ENCODE data around the gene GPR62.
A peak's percentile ranks its signal among the peaks of the same experiment; 100 is the strongest.
"Not testable (repeated sequence)": the region's sequence is repeated elsewhere in the genome, so short reads cannot be mapped to it uniquely, and the experiment has no call there.

The GPR62 gene

DNA sequence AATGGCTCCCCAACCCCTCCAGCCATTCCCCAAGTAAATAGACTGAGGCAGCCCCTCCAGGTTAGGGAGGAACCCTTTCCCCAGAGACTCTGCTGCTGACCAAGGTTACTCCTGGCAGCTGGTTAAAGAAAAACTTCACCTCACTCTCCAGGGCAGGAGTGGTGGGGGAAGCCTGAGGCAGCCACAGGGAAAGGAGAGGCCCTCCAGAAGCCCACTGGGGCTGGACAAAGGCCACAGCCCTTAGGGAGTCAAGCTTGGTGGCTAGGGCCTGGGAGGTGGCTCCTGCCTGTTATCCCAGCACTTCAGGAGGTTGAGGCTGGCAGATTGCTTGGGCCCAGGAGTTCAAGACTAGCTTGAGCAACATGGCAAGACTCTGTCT is 29.1 kb downstream of the GPR62 start:
- H3K4me3 ChIP-seq (ENCODE audit: low read length): no peak overlapping the region
- DNase-seq (ENCODE audit: low read depth, low spot score): no peak

DNA sequence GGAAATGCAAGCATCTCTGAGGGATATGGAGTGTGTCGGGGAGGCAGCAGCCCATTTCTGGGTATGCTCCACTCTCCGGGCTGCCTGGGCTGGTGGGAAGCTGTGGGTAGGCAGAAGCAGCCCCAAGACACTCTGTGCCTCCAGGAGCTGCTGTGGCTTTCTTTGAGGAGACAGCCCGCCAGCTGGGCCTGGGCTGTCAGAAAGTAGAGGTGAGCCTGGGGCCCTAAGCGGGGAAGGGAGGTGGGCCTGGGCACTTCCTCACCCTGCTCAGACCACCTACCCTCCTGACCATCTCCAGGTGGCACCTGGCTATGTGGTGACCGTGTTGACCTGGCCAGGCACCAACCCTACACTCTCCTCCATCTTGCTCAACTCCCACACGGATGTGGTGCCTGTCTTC is 29.9 kb downstream of the GPR62 start:
- no peak for DNase-seq (ENCODE audit: low read depth, low spot score)
- no peak overlapping the region for H3K4me3 ChIP-seq (ENCODE audit: low read length)

DNA sequence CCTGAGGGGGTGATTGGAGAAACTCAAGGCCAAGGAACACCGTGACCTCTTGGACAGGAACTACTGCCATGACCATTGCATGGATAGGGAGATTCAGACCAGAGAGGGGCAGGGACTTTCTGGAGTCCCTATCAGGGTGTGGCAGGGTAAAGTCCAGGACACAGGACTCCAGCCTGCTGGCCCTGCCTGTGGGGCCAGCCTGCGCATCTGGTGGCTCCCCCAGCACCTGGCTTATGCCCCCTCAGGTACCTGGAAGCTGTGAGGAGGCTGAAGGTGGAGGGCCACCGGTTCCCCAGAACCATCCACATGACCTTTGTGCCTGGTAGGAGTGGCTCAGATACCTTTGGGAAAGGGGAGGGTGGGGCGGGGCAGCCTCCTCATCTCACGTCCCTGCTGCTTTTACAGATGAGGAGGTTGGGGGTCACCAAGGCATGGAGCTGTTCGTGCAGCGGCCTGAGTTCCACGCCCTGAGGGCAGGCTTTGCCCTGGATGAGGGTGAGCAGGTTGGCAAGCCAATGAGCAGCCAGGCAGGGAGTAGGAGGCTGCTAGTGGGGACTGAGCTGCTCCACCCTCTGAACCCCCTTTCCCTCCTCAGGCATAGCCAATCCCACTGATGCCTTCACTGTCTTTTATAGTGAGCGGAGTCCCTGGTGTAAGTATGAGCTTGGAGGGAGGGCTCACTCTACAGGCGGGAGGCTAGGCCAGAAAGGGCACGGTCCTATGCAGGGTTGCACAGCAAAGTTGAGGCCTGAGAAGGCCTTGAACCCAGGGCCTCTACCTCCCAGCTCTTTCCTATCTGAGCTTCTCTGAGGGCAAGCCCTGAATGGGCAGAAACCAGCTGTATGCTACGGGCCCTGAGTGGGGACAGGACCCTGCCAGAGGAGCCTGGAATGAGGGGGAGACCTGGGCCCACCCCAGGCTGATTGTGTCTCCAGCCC is 31.1 kb downstream of the GPR62 start:
- no peak overlapping the region for H3K4me3 ChIP-seq (ENCODE audit: low read length)
- DNase-seq (ENCODE audit: low read depth, low spot score): no peak

DNA sequence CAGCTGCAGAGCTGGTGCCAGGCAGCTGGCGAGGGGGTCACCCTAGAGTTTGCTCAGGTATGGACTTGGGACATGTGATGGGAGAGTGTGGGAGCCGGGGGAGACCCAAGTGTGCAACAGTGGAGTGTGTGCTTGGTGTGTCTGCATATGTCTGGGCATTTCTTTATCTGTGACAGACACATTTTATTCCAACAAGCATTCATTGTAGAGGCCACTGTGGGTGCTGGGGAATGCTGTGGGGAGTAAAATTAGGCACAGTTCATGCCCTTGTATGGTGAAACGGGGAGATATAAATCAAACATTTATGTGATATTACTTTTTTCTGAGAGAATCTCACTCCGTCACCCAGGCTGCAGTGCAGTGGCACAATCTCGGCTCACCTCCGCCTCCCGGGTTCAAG is 32.4 kb downstream of the GPR62 start:
- DNase-seq (ENCODE audit: low read depth, low spot score): no peak
- H3K4me3 ChIP-seq (ENCODE audit: low read length): no peak overlapping the region

DNA sequence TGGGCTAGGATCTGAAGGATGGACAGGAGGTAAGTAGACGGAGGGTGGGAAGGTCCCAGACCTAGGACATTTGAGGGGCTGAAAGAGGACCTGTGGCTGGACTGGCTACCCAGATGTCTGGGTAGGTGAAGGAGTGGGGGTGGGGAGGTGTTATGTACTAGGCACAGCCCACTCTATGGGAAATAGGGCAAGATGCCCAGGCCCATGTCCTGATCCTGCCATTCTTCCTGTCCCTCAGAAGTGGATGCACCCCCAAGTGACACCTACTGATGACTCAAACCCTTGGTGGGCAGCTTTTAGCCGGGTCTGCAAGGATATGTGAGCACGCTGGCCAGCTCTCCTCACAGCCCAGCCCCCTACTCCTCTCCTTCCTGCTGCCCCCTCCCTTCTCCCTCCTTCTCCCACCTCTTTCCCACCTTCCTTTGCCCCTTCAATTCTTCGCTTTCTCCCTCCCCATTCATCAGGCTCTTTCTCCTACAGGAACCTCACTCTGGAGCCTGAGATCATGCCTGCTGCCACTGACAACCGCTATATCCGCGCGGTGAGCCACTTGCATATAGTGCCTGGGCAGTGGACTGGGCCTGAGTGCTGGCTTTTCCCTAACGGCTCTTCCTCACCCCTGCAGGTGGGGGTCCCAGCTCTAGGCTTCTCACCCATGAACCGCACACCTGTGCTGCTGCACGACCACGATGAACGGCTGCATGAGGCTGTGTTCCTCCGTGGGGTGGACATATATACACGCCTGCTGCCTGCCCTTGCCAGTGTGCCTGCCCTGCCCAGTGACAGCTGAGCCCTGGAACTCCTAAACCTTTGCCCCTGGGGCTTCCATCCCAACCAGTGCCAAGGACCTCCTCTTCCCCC is 33.3 kb downstream of the GPR62 start:
- no peak overlapping the region for H3K4me3 ChIP-seq (ENCODE audit: low read length)
- no peak for DNase-seq (ENCODE audit: low read depth, low spot score)

DNA sequence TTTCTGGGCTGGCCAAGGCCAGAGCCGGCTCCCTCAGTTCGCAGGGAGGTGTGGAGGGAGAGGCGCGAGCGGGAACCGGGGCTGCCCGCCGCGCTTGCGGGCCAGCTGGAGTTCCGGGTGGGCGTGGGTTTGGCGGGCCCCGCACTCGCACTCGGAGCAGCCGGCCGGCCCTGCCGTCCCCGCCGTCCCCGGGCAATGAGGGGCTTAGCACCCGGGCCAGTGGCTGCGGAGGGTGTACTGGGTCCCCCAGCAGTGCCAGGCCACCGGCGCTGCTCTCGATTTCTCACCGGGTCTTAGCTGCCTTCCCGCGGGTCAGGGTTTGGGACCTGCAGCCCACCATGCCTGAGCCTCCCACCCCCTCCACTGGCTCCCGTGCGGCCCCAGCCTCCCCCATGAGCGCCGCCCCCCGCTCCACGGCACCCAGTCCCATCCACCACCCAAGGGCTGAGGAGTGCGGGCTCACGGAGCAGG is 35.4 kb downstream of the GPR62 start:
- not testable (repeated sequence) for DNase-seq (ENCODE audit: low read depth, low spot score)

DNA sequence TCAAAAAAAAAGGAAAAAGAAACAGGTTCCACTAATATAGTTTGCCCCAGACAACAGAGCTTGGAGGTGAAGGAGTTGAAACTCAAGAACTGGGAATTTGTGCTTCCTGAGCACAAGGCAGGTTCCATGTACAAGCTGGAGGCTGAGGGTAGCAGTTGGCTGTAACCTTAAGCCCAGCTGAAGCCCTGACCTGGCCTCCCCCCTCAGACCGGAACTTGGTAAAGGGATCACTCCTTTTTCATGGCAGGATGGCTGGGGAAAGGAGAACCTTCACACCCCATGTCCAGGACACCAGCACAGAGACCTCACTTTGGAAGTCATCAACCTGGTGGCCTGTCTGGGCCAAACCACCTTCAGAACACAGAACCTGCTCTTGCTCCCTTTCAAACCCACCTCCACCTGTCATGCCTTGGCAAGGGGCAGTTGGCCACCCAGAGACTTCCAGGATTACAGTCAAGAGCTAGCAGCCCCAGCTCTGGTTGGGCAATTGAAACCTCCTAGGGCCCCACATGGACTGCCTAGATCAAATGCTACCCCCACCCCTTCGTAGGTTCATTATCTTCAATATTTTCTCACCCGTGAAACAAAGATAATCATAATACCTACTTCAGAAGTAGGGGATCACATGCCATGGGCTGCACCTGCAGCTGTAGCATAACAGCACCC is 37.0 kb downstream of the GPR62 start:
- no peak for DNase-seq (ENCODE audit: low read depth, low spot score)
- H3K4me3 ChIP-seq (ENCODE audit: low read length): no peak overlapping the region

More for the DNA sequence above, 35.4 kb downstream of the GPR62 start:
- not testable (repeated sequence) for H3K4me3 ChIP-seq (ENCODE audit: low read length)

DNA sequence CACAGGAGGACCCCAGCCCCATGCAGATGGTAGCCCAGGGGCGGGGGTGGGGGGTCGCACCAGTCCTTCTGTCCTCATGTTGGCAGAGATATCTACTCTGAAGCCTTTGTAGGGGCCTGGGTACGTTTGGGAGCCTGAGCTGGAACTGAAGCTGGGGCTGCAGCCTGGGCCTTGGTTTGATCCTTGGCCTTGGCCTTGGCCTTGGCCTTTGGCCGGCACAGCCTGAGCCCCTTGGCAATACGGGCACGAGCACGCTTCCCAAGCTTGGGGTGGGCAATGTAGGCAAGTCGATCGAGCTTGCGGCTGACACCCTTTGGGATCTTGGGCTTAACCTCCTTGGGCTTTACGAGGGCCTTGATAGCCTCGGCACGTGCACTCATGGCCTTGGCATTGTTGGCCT is 38.5 kb downstream of the GPR62 start:
- DNase-seq (ENCODE audit: low read depth, low spot score); H3K4me3 ChIP-seq (ENCODE audit: low read length): not testable (repeated sequence)

DNA sequence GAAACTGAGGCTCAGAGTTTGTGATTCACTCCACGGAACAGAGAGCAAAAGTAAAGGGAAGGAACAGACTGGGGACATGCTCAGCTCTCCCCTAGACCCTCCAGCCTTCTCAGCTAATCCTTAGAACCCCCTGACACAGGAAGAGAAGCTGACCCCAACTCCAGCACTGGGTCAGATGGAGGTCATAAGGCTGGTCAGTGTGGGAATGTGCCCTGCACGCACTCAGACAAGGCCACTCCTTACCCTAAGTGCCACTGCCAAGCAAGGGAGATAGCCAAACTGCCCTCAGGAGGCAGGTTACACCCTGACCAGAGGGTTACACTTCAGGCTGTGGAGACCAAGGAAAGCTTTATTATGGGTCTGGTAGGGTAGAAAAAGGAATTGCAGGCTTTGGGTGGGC is 39.3 kb downstream of the GPR62 start:
- peak overlapping the region; percentile 84 for H3K4me3 ChIP-seq (ENCODE audit: low read length)
- DNase-seq (ENCODE audit: low read depth, low spot score): no peak

DNA sequence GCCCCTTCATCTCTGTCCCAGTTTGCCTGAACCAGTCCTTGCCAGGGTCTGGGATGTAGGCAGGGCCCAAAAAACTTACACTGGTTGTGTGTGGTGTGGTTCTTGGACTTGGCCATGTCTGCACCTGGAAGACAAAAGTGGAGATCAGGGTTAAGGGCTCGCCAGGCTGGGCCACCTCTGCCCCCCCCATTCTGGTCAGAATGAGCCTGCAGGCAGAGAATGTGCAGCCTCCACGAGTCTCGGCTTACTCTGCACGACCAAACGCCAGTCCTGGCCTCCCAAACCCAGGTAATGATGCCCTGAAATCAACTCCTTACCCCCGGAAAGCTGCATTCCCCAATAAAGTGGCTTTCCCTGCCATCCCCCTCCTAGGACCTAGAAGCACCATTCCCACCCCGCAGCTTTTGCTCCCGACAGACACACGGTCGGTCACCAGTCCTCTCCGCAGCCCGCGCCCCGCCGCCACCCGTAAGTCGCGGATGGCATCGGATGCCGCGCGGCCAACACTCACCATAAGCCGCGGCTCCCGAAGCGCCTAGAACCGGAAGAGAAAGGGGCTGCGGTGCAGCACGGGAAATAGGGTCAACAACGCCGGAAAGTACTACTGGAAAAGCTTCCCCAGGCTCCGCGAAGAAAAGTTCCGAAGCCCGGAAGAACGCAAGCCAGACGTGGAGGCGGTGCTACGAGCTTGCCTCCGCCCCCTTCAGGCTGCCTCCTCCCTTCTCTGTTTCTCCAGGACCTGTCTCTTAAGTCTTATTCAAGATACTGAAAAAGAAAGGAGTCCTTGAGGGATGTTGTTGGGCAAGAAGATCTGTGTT is 40.4 kb downstream of the GPR62 start, which contains the start of gene RPL29:
TSS of gene RPL29 (minus strand) at position 550 of the 818 bp plus-strand sequence. CDS start at position 116, 434 bp downstream.
- peak within 1 kb of the TSS; percentile 84 for H3K4me3 ChIP-seq (ENCODE audit: low read length)
- DNase-seq (ENCODE audit: low read depth, low spot score): peak; percentile 96

DNA sequence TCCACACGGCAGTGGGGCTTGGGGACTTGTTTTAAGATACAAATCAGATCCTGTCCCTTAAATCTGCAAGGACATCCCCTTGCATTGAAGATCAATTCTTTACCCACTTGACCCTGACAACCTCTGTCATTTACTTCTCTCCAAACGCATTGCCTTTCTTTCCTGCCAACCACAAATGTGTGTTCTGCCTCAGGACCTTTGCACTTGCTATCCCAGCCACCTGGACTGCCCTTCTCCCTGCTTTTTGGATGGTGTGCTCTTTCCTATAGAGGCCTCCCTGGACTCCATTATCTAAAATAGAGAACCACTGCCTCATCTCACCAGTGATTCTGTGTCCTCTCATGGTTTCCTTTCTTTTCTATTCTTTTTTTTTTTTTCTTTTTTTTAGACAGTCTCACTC is 42.0 kb downstream of the GPR62 start:
- no peak for DNase-seq (ENCODE audit: low read depth, low spot score)
- no peak overlapping the region for H3K4me3 ChIP-seq (ENCODE audit: low read length)

DNA sequence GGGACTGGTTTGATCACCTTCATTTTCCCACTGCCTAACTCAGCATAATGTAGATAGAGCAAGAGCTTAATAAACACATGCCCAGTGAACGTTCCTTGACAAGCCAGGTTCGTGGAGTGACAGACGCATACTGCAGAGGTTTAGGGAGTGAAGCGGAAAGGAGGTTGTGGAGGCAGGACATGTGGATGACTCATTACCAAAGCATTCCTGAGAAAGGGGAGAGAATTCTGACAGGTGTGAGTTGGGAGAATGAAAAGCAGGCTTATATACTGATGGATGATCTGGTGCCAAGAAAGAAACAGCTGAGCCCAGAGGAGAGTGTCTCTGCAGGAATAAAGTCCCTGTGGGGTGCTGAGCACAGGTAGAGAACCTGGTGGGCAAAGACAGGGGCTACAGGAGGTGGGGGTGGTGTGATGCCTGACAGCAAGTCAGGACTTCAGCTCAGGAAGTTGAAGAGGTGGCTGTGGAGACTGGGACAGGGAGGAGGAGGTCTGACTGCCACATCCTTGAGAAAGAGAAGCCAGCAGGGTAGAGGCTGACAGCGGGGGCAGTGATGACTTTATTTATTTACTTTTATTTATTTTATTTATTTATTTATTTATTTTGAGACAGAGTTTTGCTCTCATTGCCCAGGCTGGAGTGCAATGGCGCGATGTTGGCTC is 42.9 kb downstream of the GPR62 start:
- DNase-seq (ENCODE audit: low read depth, low spot score): no peak
- H3K4me3 ChIP-seq (ENCODE audit: low read length): no peak overlapping the region

DNA sequence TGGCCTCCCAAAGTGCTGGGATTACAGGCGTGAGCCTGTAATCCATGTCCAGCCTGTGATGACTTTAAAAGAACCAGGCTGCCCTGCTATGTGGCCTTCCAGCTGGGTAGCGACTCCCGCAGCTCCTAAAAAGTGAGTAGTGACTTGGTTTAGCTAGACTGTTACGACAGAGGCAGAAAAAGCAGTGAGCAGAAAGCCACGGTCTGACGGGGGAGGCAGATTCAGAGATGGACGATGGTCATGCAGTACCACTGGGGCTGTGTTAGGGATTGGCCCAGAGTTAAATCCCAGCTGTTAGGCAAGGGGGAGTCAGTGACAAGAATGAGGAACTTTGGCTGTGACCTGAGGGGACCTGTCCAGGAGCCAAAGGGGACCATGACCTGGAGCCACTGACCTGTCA is 43.6 kb downstream of the GPR62 start:
- DNase-seq (ENCODE audit: low read depth, low spot score): no peak

DNA sequence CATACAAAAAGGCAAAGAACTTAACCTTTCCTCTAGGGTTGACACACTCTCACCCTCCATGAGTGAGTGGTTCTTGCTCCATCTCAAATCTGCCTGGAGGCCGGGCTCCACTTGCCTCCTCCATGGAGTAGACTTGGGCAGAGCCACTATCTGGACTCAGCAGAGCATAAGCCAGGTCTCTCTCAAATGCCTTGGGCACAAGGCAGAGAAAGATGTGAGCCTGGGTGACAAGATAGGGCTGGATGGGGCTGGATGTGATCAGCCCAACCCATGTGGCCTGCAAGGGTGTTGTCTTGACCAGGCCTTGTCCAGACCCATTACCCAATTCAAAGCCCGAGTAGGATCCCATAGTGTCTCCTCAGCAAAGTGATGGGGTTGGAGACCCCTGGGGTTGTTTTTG is 44.7 kb downstream of the GPR62 start:
- no peak overlapping the region for H3K4me3 ChIP-seq (ENCODE audit: low read length)
- DNase-seq (ENCODE audit: low read depth, low spot score): no peak

More for the DNA sequence above, 43.6 kb downstream of the GPR62 start:
- H3K4me3 ChIP-seq (ENCODE audit: low read length): no peak overlapping the region

DNA sequence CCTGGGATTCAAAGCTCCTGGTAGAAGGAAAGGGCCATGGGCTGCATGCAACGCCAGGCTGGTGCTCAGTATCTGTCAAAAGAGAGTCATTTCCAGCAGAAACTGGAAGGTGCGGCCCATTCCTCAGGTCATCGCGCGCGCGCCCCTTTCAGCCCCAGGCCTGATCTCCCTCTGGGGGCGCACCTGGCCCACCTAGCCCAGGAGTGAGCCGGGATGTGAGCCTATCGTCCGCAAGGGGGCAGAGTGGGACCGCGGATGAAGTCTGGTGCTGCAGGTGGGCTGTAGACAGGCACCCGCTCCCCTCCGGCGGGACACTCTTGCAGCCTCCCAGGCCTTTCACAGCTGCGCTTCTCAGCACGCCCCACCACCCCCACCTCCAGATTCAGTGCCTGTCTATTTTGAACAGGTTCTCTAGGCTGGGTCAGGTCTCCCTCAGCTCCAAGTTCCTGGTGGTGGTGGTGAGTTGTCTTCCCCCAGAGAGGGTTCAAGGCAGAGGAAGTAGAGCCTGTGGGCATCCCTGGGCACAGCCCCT is 46.3 kb downstream of the GPR62 start:
- no peak overlapping the region for H3K4me3 ChIP-seq (ENCODE audit: low read length)
- peak; percentile 82 for DNase-seq (ENCODE audit: low read depth, low spot score)

DNA sequence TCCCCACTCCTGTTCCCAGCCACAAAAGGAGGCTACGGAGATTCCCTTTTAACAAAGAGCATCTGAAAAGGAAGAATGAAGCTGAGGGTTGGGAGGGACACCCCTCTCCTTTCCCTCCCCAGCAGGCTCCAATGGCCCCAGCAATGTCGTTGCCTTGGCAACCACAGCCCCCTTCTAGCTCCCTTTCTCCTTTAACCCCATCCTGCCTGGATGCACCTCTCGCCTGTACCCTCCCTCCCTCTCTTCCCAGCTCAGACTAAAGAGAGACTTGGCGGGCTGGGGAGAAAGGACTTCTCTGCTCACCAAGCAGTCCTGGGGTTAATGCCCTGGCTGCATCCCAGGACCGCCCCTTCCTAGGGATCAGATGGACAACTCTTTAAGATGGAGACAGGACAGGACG is 47.6 kb downstream of the GPR62 start:
- H3K4me3 ChIP-seq (ENCODE audit: low read length): no peak overlapping the region
- DNase-seq (ENCODE audit: low read depth, low spot score): no peak

DNA sequence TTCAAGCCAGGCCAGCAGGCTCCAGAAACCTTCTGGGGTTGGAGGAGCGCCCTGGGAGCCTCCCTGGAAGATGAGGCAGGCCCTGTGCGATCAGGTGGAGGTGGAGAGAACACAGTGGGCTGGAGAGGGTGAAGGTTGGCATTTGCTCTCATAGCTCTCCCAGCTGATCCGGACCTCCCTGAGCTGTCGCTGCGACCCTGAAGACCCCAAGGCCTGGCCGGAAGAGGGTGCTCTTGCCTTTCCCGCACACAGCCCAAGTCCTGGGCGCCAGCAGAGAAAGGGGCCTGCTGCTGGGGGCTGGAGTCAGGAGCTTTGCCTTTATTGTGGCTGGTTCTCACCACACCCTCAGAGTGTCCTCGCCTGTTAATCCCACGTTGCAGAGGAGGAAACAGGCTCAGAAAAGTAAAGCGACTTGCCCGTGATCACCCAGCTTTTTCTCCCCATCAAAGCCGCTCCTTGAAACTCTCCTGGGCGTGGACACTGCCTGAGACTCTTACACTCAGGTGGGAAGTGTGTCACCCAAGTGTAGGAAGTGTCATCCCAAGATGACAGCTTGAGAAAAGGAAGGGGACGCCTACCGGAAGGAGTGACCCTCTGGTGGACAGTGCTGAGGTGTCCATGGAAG is 49.1 kb downstream of the GPR62 start:
- DNase-seq (ENCODE audit: low read depth, low spot score): no peak
- H3K4me3 ChIP-seq (ENCODE audit: low read length): no peak overlapping the region

Data from Jurkat, Clone E6-1 (cell line).